Loucy (cell line): ENCODE measurements around the gene NAV2.

Experiments used
- CTCF ChIP-seq: fragments of 200-600 bp; sonication (generic); conservative IDR thresholded peaks from 2 replicates; pipeline ENCODE4 v1.5.1; 2014; ENCODE audit warnings: mild to moderate bottlenecking, antibody characterized with exemption, low read length
- EZH2phosphoT487 ChIP-seq: fragments of 200-600 bp; IDR thresholded peaks from 2 replicates; pipeline ENCODE4 v1.6.1; 2018; ENCODE audit warnings: antibody characterized with exemption, mild to moderate bottlenecking, moderate library complexity, borderline replicate concordance

GRCh38 chr11:19829109-19829837, 116.6 kb downstream of the NAV2 start:
- TF ChIP-seq CTCF, result no peak
- no peak for TF ChIP-seq EZH2phosphoT487
